HUDEP-2 (cell line): ENCODE data around the gene ELF1.

Experiments used
- DNase-seq, 76 experiments: peaks; one replicate each; lab custom pipeline; 2025; ENCODE audit not compliant: unreplicated experiment in 76 of 76; lab: John Stamatoyannopoulos, UW

Gene ELF1

DNA sequence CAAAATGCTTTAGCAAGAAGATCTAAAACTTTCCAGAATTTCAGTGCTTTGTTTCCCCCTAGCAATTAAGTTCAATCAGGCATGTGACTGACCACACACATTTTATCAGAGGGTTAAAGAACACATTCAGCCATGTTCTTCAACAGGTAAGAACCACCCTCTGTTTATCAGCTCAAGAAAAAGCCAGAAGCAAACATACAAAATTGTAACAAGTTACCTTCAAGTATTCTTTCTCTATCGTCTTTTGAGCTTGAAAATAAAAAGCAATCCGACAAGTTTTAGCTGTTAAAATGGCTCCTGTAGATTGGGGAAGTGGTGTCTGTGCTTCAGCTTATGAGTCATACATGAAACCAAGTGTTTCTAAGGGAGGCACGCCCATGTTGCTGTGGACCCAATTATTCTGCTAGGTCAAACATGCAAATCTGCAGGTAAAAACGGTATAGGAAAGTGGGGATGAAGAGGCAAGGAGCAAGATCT is at the start of gene ELF1:
ELF1 (minus strand) TSS at position 306 of the 477 bp plus-strand sequence. CDS start 37,262 bp downstream, outside the sequence.
- DNase-seq: peak in 68 of 76 experiments; percentile 5 to 83 (median 54)

DNA sequence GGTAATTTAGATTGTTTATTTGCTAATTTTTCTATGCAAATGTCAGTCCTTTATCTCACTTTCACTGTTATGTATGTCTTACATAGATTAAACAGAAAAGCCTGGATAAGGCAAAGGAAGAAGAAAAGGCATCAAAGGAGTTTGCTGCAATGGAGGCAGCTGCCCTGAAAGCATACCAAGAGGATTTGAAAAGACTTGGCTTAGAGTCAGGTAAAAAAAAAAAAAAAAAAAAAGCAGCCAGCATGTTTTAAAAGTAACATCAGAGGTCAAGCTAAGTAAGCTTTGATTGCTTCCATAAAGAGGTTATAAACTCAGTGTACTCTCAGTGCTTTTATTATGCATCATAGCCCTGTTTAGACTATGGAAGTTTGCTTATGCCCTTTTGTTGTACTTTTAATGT is 46.0 kb upstream of the ELF1 start:
- peak in 9 of 76 experiments; percentile 4 to 42 (median 17) for DNase-seq

DNA sequence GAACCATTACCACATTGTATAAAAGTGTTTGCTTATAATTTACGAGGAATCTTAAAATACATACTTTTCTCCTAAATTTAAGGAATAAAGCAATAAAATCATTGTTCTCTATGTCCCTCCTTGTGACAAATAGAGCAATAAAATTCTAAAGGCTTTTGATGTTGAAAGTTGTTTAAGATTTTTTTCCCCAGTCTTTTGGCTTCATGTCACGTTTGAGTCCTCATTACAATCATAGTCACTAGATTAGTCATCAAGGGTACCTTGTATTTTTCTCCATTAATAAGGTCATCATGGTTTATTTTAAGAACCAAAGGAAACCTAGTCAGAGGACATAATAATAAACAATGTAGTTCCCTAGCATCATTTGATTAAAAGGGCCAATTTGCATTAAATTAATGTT is 45.4 kb upstream of the ELF1 start:
- DNase-seq: no peak

DNA sequence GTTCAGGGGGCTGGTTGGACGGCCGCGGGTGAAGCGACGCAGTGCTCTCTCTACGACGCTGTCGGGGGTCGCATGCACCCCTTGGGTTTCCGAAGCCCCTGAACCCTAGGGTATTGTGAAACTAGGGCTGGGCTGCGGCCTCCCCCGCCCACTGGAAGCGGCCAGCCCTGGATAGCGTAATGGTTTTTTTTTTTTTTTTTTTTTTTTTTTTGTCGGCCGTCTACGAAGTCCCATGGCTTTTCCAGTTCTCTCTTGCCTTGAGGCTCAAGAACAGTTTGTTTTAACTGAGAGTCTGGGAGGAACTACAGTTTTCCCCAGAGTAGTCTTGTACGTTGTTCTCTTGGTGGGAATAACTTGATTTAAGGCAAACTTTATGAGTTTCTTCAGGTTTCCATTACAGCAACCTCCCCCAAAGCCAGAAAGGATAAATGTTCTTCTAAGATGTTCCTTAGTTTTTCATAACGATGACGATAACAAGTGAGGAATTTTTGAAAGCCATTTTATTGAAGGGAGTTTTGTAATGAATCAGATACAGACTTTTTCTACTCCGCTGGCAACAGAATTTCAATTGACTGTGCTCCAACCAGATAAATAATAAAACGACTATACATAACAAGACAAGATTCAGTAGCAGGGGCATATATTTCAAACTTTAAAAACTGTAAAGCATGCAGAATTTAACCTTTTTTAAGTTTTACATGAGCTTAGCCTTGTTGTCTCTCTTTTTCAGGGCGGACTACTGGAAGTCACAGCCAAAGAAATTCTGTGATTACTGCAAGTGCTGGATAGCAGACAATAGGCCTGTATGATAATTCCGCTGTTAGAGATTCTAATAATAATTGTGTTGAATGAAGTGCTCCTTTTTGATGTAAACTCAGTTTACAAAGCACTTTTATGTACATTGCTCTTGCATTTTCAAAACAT is 43.1 kb upstream of the ELF1 start:
- DNase-seq: peak in 29 of 76 experiments; percentile 29 to 76 (median 59)

DNA sequence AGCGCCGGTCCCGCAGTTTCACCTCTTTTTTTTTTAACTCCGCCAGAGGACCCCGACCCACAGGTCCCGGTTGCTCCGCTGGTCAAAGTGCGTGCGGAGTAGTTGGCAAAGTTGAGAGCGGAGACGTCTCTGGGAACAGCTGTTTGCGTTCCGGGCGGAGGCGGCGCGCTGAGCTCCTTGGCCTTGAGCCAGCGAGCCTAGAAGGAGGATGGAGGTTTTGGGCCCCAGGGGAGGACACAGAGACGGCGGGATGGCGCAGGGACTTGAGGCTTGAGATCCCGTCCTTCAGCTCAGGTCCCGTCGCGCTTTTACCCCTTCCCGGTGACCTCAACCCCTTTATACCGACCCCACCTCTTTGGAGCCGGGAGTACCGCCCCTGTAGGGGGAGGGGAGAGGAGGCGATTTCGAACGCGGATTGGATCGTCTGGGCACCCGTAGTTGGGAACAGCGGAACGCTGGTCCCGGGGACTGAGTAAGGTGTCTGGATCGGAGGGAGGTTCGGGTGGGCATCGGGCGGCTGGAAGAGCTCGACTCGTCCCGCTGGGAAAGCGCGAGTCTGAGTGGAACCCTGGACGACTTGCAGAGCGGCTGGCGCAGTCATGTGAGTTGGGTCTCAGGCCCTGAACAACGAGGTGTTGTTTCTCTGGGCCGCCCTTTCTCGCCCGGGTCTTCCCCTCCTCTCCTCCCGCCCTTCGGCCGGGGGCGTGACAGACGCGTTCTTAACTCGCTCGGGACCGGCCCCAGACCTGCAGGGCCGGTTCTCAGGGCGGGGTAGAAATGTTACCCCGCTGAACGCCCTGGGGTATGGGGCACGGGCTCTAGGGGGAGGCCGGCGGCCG is 42.2 kb upstream of the ELF1 start, which contains the start of gene WBP4:
WBP4 (plus strand) TSS at position 435 of the 839 bp plus-strand sequence; CDS start at position 600, 165 bp downstream.
- peak; percentile 63 to 97 (median 87) for DNase-seq

DNA sequence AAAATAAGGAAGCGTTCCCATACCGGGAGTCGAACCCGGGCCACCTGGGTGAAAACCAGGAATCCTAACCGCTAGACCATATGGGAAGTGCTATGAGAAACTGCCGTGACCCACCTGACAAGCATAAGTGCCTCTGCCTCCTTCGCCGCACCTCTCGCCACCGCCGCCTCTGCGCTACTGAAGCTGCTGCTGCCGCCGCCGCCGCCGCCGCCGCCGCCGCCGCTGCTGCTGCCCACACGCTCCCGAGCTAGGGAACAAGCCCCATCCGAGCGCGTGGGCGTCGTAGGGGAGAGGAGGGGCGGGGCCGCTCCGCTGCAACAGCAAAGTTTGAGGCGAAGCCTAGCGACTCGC is 41.6 kb upstream of the ELF1 start:
- peak in 74 of 76 experiments; percentile 39 to 95 (median 76) for DNase-seq

DNA sequence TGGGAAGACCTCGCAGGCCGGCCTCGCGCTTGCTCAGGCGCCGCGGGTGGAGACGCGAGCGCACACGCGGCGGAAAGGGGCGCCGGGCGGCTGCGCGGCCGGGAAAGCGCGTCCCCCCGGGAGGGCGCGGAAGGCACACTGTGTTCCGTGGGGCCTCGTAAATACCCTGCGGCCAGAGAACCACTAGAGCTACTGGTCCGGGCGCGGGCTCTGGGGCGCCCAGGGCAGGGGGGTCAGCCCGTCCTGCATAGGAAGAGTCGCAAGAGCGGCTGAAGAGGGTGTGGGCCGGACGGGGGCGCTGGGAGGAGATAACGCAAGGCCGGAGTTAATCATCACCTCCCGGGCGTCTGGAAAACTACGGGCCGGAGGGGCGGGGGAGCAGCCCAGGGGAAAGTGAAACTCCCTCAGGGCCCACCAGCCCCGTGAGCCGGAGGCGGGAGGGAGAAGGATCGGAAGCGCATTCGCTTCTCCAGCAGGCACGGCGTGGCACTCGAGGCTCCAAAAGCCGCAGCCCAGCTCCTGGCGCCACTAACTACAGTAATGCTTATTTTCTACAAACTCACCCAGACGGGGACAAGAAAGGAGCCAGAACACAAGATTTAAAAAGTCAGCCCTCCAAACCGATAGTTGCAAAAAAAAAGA is 41.1 kb upstream of the ELF1 start:
- peak in 75 of 76 experiments; percentile 23 to 87 (median 81) for DNase-seq

DNA sequence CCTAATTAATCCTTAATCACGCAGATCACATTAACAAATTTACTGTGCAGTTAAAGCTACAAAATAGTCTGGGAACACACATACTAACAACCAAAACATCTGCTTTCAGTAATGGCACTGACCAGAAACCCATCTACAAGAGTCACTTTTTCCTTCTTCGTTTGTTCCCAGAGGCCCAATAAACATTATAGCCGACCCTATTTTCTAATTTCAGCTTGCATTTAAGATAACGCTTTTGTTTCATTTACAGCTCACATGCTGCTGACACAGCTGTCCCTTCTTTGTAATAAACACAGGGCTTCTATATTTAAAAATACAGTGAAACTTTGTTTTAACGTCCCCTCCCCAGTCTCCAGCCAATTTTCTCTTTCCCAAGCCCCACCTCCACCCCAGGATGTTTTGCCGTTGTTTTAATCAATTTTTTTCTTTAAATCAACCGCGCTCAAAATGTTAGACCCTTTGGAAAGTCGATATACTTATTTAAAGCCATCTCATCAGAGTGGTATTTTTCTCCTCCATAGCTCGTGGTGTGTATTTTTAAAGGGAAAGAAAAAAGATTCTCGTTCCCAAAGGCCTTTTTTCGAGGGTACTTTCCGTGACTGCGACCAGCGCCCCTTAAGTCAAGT is 40.5 kb upstream of the ELF1 start:
- peak in 2 of 76 experiments; percentile 14 to 36 for DNase-seq

DNA sequence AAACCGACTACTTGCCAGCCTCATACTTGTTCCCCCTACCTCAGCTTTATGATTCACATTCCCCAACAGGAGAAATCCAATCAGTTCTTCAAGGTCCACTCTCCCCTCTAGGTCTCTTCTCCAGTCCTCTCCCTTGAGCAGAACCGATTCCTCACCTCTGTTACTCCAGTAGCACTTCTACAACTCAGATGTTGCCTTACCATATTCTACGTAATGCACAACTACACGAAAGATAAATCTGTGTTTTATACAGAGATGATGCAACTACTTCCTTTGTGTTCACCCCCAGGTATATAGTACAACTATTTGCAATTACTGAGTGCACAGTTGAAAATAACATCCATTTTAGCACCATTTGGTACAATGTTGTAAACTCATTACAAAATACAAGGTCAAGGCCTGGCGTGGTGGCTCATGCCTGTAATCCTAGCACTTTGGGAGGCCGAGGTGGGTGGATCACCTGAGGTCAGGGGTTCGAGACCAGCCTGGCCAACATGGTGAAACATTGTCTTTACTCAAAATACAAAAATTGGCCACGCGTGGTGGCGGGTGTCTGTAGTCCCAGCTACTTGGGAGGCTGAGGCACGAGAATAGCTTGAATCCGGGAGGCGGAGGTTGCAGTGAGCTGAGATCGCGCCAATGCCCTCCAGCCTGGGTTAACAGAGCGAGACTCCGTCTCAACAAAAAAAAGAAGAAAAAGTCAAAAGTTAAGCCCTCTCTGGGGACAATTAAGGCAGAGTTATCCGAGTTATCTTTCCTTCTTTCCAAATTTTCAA is 39.4 kb upstream of the ELF1 start:
- no peak for DNase-seq

DNA sequence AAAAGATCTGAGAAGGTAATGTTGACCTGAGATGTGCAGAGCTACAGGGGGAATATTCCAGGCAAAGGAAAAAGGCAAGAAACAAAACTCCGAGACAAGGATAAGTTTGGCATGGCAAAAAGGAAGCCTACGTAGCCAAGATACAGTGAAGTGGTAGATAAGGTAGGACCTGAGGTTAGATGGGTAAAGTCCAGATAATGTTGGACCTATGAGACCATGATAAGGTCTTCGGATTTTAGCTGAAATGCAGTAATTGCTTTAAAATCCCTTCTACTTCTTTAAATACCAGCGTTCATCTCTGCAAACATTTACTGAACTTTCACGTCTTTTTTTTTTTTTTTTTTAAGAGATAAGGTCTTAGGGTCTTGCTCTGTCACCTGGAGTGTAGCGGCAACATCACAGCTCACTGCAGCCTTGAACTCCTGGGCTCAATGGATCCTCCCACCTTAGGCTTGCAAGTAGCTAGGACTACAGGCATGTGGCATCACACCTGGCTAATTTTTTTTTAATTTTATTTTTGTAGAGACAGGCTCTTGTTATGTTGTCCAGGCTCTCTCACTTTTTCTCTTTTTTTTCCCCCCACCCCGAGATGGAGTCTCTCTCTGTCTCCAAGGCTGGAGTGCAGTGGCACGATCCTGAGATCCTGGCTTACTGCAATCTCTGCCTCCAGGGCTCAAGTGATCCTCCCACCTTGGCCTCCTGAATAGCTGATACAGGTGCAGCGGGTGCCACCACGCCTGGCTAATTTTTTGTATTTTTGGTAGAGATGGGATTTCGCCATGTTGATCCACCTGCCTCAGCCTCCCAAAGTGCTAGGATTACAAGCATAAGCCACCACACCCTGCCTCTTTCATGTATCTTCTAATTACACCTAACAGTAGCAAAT is 38.0 kb upstream of the ELF1 start:
- DNase-seq: peak in 1 of 76 experiments; percentile 4

DNA sequence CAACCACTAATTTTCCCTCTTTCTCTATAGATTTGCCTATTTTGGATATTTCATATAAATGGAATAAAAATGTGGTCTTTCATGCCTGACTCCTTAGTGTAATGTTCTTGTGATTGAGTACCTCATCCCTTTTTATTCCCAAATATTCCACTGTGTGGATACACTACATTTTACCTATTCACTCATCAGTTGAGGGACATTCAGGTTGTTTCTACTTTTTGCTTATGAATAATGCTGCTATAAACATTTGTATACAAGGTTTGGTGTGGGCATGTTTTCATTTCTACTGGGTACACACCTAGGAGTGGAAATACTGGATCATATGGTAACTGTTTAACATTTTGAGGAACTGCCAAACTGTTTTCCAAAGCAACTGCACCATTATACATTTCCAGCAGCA is 37.1 kb upstream of the ELF1 start:
- DNase-seq: peak in 1 of 76 experiments; percentile 11

DNA sequence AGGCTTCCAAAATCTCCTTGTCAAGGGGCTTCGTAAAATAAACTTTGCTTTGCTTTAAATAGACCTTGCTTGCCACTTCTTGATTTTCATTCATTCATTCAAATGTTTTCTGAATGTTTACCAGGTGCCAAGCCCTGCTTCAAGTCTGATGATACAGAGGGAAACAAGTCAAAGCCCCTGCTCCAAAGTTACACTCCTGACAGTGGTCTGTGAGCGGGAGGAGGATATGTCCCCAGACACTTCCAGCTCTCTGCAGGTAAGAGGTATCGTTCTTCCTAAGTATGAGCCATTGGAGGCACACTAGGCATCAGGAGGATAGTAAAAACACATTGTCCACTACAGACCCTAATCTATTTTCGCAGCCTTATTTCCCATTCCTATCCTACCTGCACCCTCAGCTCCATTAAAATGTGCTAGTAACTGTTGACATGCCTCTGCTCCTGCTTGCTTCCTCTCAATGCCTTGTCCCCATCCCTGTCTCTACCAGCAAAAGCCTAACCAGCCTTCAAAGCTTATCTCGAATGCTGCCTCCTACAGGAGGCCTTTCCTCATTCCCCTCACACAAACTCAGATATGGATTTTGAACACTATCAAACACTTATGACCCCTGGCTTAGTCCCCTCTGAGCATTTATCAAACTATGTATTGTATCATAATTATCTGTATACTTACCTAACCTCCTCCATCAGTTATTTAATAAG is 36.0 kb upstream of the ELF1 start:
- peak in 6 of 76 experiments; percentile 6 to 24 (median 14) for DNase-seq

DNA sequence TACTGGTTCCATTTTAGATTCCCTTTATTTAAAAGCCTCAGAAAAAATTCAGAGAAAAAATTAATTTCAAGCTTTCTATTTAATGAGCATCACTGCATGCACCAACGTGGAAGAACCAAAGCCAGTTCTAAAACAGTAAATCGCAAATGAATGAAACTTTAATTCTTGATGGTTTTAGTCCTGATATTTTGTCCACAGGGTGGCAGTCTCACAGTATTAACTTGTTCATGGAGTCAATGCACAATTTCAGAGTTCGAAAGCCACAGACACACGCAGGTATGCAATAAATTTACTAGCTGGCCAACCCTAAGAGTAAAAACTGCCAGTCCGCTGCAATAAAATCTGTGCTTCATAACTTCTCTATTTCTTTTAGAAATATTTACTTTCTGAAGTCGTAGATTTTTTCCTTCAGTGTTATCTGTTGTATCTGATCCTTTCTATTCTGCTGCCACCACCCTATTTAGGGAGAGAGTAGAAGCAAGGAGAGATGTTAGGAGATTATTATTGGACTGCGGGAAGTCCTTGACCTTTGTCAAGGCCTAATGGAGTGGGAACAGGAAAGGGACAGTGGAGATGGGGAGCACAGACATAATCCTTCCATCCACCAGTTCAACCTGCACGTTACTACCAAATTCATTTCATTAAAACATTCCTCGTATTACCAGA is 35.2 kb upstream of the ELF1 start:
- DNase-seq: peak in 31 of 76 experiments; percentile 4 to 53 (median 27)

DNA sequence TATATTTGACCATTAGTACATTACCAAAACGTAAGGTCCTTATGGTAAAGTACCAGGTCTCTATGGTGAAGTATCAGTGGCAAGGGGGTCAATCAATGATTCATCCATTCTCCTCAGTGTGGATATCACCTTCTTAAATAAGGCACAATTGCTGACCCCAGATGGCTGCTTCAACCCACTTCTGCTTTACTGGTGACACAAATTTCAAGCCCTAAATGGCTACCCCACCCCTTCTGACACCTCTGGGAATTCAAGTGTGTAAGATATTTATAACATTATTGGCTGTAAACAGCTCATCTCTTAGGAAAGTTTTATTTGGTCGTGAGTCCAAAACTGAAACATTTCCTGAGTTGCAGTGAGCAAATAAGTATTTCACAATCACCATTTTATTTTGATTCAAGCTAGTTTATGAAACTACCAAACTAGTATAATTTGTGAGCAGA is 34.3 kb upstream of the ELF1 start:
- DNase-seq: peak in 1 of 76 experiments; percentile 12

DNA sequence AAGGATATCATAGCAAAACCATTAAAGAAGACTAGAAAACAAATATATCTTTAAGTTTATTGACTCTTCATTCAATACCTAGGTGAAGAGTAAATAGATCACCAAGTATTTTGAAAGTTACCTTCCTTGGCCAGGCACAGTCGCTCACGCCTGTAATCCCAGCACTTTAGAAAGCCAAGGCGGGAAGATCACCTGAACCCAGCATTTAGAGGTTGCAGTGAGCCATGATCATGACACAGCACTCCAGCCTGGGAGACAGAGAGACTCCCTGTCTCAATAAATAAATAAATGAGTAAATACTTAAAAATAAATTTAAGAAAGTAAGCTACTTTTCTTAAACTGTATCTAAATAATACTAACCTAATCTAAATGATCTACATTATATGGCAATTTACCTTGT is 33.3 kb upstream of the ELF1 start:
- no peak for DNase-seq

DNA sequence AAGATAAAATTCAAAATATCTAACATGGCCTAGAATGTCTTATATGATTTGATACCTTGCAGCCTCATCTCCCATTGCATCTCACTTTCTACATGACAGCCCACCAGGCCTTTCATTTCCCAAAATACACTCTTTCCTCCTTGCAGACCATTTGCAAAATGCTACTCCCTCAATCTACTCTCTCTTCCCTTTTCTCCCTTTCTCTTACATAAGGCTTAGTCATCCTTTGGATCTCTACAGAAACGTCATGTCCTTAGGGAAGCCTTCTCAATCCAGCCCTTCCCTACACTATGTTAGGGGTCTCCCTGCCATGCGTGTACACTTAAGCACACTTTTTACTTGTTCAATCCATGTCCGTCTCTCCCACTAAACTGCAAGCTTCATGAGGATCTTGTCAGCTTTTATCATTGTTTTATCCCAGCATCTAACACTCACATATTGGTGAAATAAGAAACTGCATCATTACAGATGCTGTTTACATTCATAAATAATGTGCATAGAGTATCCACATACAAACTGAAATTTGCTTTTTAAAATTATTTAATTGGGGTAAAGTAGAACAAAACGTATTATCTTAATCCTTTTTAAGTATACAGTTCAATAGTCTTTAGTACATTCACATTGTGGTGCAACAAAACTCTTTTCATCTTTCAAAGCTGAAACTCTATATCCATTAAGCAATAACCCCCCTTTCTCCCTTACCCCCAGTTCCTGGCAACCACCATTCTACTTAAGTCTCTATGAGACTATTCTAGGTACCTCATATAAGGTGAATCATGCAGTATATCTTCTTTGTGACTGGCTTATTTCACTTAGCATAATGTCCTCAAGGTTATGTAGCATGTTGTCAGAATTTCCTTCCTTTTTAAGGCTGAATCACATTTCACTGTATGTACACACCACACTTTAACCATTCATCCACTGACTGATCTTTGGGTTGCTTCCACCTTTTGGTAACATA is 30.6 kb upstream of the ELF1 start:
- DNase-seq: no peak
